ENCODE measurements around the gene RERE. TPM values are rescaled to one million over a fixed set of nuclear protein-coding genes. Genes with fewer than 3 reads are reported as not detected.
"Not testable (repeated sequence)": the region's sequence is repeated elsewhere in the genome, so short reads cannot be mapped to it uniquely, and the experiment has no call there.

RERE gene
- total RNA-seq, 1 experiment from 2014 or later: 40.6 TPM

GRCh38 chr1:8786204-8786603, 31.2 kb downstream of the RERE start:
- intact Hi-C loops (cut with micrococcal nuclease); H2AFZ ChIP-seq (ENCODE audit: low read depth, low read length, poor library complexity, severe bottlenecking); H3K27ac ChIP-seq (ENCODE audit: low read depth, low read length); H3K27me3 ChIP-seq (ENCODE audit: insufficient read depth, low read length); ATAC-seq; CTCF ChIA-PET; RAD21 ChIA-PET (ENCODE audit: low non-redundant PET in 1 of 2, low total read pairs in 2 of 2, uncharacterized antibody in 2 of 2, unreplicated experiment in 2 of 2); POLR2A ChIA-PET; H3K9me3 ChIP-seq (ENCODE audit: control insufficient read depth in 1 of 2, insufficient read depth in 1 of 2, low read depth in 1 of 2, low read length in 2 of 2); H3K9me2 ChIP-seq (ENCODE audit: insufficient read depth); H3K9ac ChIP-seq (ENCODE audit: low read length); H3K36me3 ChIP-seq (ENCODE audit: control insufficient read depth in 1 of 2, insufficient read depth in 2 of 2, low read length in 2 of 2); DNase-seq (ENCODE audit: low read depth, low spot score); BruUV-seq (replicated peaks); H3K4me1 ChIP-seq (ENCODE audit: control insufficient read depth in 1 of 2, insufficient read depth in 2 of 2, low read length in 2 of 2); H3K4me2 ChIP-seq (ENCODE audit: low read length); H3K4me3 ChIP-seq (replicated peaks in 1 of 2; ENCODE audit: low read depth in 1 of 2, low read length in 2 of 2); H3K79me2 ChIP-seq (ENCODE audit: insufficient read depth, low read length); H4K20me1 ChIP-seq (ENCODE audit: insufficient read depth): not testable (repeated sequence)

- intact Hi-C loops (cut with micrococcal nuclease): no loop called here
- Histone ChIP-seq H3K4me3 (replicated peaks in 1 of 2; ENCODE audit: low read depth in 1 of 2, low read length in 2 of 2) (no peak overlapping the region), H3K79me2 (ENCODE audit: insufficient read depth, low read length) (peaks cover 11% of the 10 kb centered on the region; the same call in 1 of the 2 replicates), H3K9ac (ENCODE audit: low read length) (no peak overlapping the region), H3K9me2 (ENCODE audit: insufficient read depth) (no peaks in the 10 kb centered on the region), H3K27ac (ENCODE audit: low read depth, low read length) (no peak overlapping the region), H3K27me3 (ENCODE audit: insufficient read depth, low read length) (no peaks in the 10 kb centered on the region), H3K4me2 (ENCODE audit: low read length) (no peak overlapping the region), H3K9me3 (ENCODE audit: control insufficient read depth in 1 of 2, insufficient read depth in 1 of 2, low read depth in 1 of 2, low read length in 2 of 2) (no peaks in the 10 kb centered on the region), H2AFZ (ENCODE audit: low read depth, low read length, poor library complexity, severe bottlenecking) (no peak overlapping the region), H3K4me1 (ENCODE audit: control insufficient read depth in 1 of 2, insufficient read depth in 2 of 2, low read length in 2 of 2) (no peaks in the 10 kb centered on the region), H3K36me3 (ENCODE audit: control insufficient read depth in 1 of 2, insufficient read depth in 2 of 2, low read length in 2 of 2) (0 out of 4 replicates have a peak, but pooled peaks cover 0 to 3% of the 10 kb centered on the region in 2 experiments), H4K20me1 (ENCODE audit: insufficient read depth) (no peaks in the 10 kb centered on the region)
- no TSS peak for BruUV-seq (replicated peaks)
- DNase-seq (ENCODE audit: low read depth, low spot score) (no peak), ATAC-seq (no peak)
- TF ChIP-seq TCF7L2 (IDR thresholded peaks at IDR 0.05; ENCODE audit: borderline replicate concordance, extremely low read depth, insufficient read depth, insufficient read length) (no peak), ZNF274 (IDR thresholded peaks at IDR 0.05; ENCODE audit: low read depth, low read length) (no peak), ATF3 (IDR thresholded peaks at IDR 0.05) (no peak), REST (IDR thresholded peaks at IDR 0.05; ENCODE audit: low read depth) (no peak)
- CTCF ChIA-PET: no interaction called here
- POLR2A ChIA-PET: no interaction called here
- RAD21 ChIA-PET (ENCODE audit: low non-redundant PET in 1 of 2, low total read pairs in 2 of 2, uncharacterized antibody in 2 of 2, unreplicated experiment in 2 of 2): no interaction called here
Measured at GRCh38 chr1:8782955-8783354, 34.5 kb downstream of the RERE start.
